CD4-positive, alpha-beta T cell (primary cell): Measurements from ENCODE around the gene CACNG8. TPM values are rescaled to one million over a fixed set of nuclear protein-coding genes. Genes with fewer than 3 reads are reported as not detected.

Experiments used
- ATAC-seq: fragments of 200-7000 bp; cut with Tn5 transposase; one replicate; pipeline ENCODE4 v1.10.0; 2022; ENCODE audit warnings: mild to moderate bottlenecking; ENCODE audit not compliant: poor library complexity
- CTCF ChIA-PET: fragments of 350-600 bp; sonication (Branson Sonifier 250); formaldehyde crosslinking; loops from one replicate; lab custom pipeline; 2021; ENCODE audit warnings: antibody characterized with exemption, inconsistent platforms; lab: Charles Lee
- POLR2A ChIA-PET: fragments of 350-600 bp; sonication (Branson Sonifier 250); formaldehyde crosslinking; loops from one replicate; lab custom pipeline; 2021; ENCODE audit warnings: antibody characterized with exemption, inconsistent platforms; lab: Charles Lee
- DNase-seq, 14 experiments: peaks; one replicate each; pipeline ENCODE4 v3.0.0-alpha.2; 2013 to 2020; ENCODE audit warnings: mixed read lengths in 2 of 14
- H3K27ac ChIP-seq, 2 donors: one replicate each; pipeline versions ENCODE4 v1.5.1 to v1.7.0; 2013; ENCODE audit warnings: low read length in 2 of 2, low read depth in 1 of 2, mild to moderate bottlenecking in 1 of 2
- H3K27me3 ChIP-seq, 2 experiments: 1 replicate in 1 of 2; 2 replicates in 1 of 2; pipeline versions ENCODE4 v1.6.1 to v1.7.0; 2013; ENCODE audit warnings: low read length in 2 of 2, control low read depth in 1 of 2, mild to moderate bottlenecking in 1 of 2, moderate library complexity in 1 of 2; ENCODE audit not compliant: insufficient read depth in 2 of 2, control insufficient read depth in 1 of 2
- H3K36me3 ChIP-seq: one replicate; pipeline ENCODE4 v1.6.1; 2013; ENCODE audit warnings: low read length, control low read depth; ENCODE audit not compliant: insufficient read depth
- H3K4me1 ChIP-seq: one replicate; pipeline ENCODE4 v1.6.1; 2013; ENCODE audit warnings: low read length, control low read depth; ENCODE audit not compliant: insufficient read depth
- H3K4me3 ChIP-seq: one replicate; pipeline ENCODE4 v1.5.1; 2013; ENCODE audit warnings: mild to moderate bottlenecking, low read length, moderate library complexity
- H3K9me3 ChIP-seq, 2 experiments: 1 replicate in 1 of 2; 2 replicates in 1 of 2; pipeline versions ENCODE4 v1.6.1 to v1.7.0; 2013; ENCODE audit warnings: low read length in 2 of 2, mild to moderate bottlenecking in 2 of 2, control low read depth in 1 of 2, moderate library complexity in 1 of 2; ENCODE audit not compliant: control insufficient read depth in 1 of 2, insufficient read depth in 1 of 2
- H3K27ac Mint-ChIP-seq: one replicate; pipeline ENCODE4 v1.8.0; 2020; ENCODE audit warnings: mixed read lengths
- H3K27me3 Mint-ChIP-seq: one replicate; pipeline ENCODE4 v1.8.0; 2021; ENCODE audit warnings: mixed read lengths
- H3K36me3 Mint-ChIP-seq: one replicate; pipeline ENCODE4 v1.8.0; 2021; ENCODE audit warnings: low read depth, mixed read lengths
- H3K4me1 Mint-ChIP-seq: one replicate; pipeline ENCODE4 v1.8.0; 2021; ENCODE audit warnings: low read depth, mixed read lengths
- H3K4me3 Mint-ChIP-seq: one replicate; pipeline ENCODE4 v1.8.0; 2020; ENCODE audit warnings: mild to moderate bottlenecking, mixed read lengths
- H3K9me3 Mint-ChIP-seq: one replicate; pipeline ENCODE4 v1.8.0; 2020; ENCODE audit warnings: mixed read lengths
- CTCF ChIP-seq: fragments of 200-600 bp; IDR thresholded peaks from one replicate; pipeline ENCODE4 v1.8.0; 2022; ENCODE audit warnings: antibody characterized with exemption, mild to moderate bottlenecking
- intact Hi-C, 2 experiments: fragments of 100-400 bp; cut with DNase I in 1 of 2; cut with micrococcal nuclease in 1 of 2; formaldehyde crosslinking; loops; one replicate each; pipeline versions ENCODE4 v1.15.1 to v1.9.0; 2023 to 2025; cut with DNase I, micrococcal nuclease
- total RNA-seq, 174 experiments: library from RNA in 2 of 174; stranded (reverse) in 2 of 174; gene quantifications; one replicate each; pipeline ENCODE4 v1.2.3 and lab custom pipeline; 2021 to 2026

The CACNG8 gene
- total RNA-seq, 2 experiments from 2014 or later = not detected

- intact Hi-C loops = no loop called here
- H3K36me3 ChIP-seq = no peaks in the 10 kb centered on the region
- peaks cover 51% of the 10 kb centered on the region for H3K27me3 Mint-ChIP-seq
- peaks cover 9 to 18% of the 10 kb centered on the region in 2 experiments for H3K27me3 ChIP-seq
- POLR2A ChIA-PET = no interaction called here
- CTCF ChIA-PET = no interaction called here
- peaks cover 1% of the 10 kb centered on the region for H3K9me3 Mint-ChIP-seq
- H3K4me3 ChIP-seq = no peak overlapping the region
- TF ChIP-seq CTCF = no peak
- DNase-seq (no peak), ATAC-seq (no peak)
- no peak overlapping the region for H3K4me3 Mint-ChIP-seq
- H3K4me1 ChIP-seq = no peaks in the 10 kb centered on the region
- no peaks in the 10 kb centered on the region for H3K4me1 Mint-ChIP-seq
- H3K27ac ChIP-seq = no peak overlapping the region
- no peaks in the 10 kb centered on the region for H3K36me3 Mint-ChIP-seq
- H3K9me3 ChIP-seq = peaks cover 0 to 5% of the 10 kb centered on the region in 2 experiments
- no peak overlapping the region for H3K27ac Mint-ChIP-seq
Measured at GRCh38 chr19:53951436-53951835, 11.3 kb upstream of the CACNG8 start.

GRCh38 chr19:53951947-53952346, 10.8 kb upstream of the CACNG8 start:
- H3K4me1 ChIP-seq = no peaks in the 10 kb centered on the region
- H3K4me3 Mint-ChIP-seq = no peak overlapping the region
- H3K36me3 Mint-ChIP-seq = no peaks in the 10 kb centered on the region
- H3K36me3 ChIP-seq = no peaks in the 10 kb centered on the region
- H3K9me3 ChIP-seq = peaks cover 0 to 5% of the 10 kb centered on the region in 2 experiments
- H3K27ac ChIP-seq = no peak overlapping the region
- H3K4me1 Mint-ChIP-seq = no peaks in the 10 kb centered on the region
- intact Hi-C loops = no loop called here
- DNase-seq (no peak), ATAC-seq (no peak)
- CTCF ChIA-PET = no interaction called here
- H3K27me3 Mint-ChIP-seq = peaks cover 51% of the 10 kb centered on the region
- TF ChIP-seq CTCF = no peak
- H3K27ac Mint-ChIP-seq = no peak overlapping the region
- H3K27me3 ChIP-seq = peaks cover 13 to 22% of the 10 kb centered on the region in 2 experiments
- no peak overlapping the region for H3K4me3 ChIP-seq
- POLR2A ChIA-PET = no interaction called here
- peaks cover 1% of the 10 kb centered on the region for H3K9me3 Mint-ChIP-seq

- Mint-ChIP-seq H3K4me3 (no peak overlapping the region), H3K27me3 (peaks cover 52% of the 10 kb centered on the region), H3K9me3 (peaks cover 1% of the 10 kb centered on the region), H3K4me1 (no peaks in the 10 kb centered on the region), H3K36me3 (no peaks in the 10 kb centered on the region), H3K27ac (no peak overlapping the region)
- no peaks in the 10 kb centered on the region for H3K36me3 ChIP-seq
- DNase-seq (no peak), ATAC-seq (no peak)
- H3K9me3 ChIP-seq = peaks cover 0 to 8% of the 10 kb centered on the region in 2 experiments
- no peak overlapping the region for H3K4me3 ChIP-seq
- CTCF ChIA-PET = no interaction called here
- no peak for TF ChIP-seq CTCF
- no peaks in the 10 kb centered on the region for H3K4me1 ChIP-seq
- no peak overlapping the region for H3K27ac ChIP-seq
- intact Hi-C loops = no loop called here
- peaks cover 25 to 30% of the 10 kb centered on the region in 2 experiments for H3K27me3 ChIP-seq
- POLR2A ChIA-PET = no interaction called here
Measured at GRCh38 chr19:53953383-53953782, 9.4 kb upstream of the CACNG8 start.
